ENCODE results near the gene MYCN.
"Not testable (repeated sequence)": the region's sequence is repeated elsewhere in the genome, so short reads cannot be mapped to it uniquely, and the experiment has no call there.

MYCN gene

DNA sequence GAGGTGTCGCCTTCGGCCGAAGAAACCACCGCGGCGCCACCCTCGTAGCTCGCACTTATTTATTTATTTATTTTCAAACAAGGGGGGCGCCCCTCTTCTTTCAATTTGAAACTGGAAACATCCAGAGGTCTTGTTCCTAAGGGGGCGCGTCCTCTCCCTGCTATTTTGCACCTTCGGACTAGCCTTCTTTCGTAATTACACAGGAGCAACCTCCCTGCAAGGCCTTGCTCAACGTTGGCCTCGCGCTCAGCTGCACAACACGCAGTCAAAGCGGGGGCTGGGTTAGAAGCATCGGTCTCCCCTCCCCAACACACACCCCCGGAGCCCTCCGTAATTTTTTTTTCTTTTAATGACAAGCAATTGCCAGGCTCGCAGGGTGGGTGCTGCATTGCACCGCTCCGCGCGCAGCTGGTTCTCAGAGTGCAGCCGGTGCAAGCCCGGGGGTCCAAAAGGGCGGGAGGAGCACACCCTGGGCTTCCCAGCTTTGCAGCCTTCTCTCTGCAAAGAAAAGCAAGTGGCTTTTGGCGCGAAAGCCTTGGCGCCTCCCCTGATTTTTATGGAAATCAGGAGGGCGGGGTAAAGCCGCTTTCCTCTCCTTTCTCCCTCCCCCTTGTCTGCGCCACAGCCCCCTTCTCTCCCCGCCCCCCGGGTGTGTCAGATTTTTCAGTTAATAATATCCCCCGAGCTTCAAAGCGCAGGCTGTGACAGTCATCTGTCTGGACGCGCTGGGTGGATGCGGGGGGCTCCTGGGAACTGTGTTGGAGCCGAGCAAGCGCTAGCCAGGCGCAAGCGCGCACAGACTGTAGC lies at the start of gene MYCN:
TSS of gene MYCN (plus strand) at position 697 of the 807 bp plus-strand sequence. CDS start 1,515 bp downstream, outside the sequence.
- FAIRE-seq (no peak), DNase-seq (ENCODE audit: low spot score) (peak; percentile 74)

DNA sequence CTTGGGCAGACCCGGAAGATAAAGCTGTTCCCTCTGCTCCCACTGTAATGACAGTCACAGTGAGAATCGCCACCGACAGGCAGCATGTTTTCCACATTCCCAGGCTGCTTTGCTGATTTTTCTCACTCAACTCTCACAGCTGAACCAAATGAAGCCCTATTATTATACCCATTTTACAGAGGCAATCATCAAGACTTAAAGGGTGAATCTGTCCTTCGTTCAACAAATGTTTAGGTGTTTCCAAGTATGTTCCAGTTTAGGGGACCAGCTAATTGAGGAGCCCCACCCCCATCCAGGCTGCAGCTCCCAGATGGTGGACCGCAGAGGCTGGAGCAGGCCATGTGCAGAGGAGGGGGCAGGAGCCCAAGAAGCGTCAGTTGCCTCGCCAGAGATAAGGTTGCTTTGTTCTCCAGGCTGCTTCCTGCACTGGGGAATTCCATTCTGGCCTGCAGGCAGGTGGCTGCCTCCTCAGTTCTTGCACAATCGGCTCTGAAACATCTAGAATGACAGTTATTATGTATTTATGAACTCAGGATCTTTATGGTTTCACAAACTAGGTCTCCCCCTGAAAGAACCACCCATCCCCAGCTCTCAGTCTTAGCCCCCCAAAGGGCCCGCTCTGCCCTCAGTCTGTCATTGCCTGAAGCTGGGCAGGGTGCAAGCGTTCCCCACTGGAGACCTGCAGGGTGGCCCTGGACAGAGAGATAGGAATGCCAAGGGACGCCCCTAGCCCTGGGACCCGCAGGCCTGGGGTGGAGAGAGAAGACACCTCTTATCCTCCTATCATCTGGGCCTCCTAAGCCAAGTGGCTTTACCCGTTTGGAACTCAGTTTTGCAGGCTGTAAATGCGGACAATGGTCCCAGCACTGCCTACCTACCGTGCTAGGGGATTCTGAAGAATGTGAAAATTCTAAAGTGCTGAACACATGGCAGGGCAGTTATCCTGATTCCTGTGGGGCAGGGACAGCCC lies 49.1 kb upstream of the MYCN start:
- FAIRE-seq, result no peak
- peak; percentile 61 for DNase-seq (ENCODE audit: low spot score)

DNA sequence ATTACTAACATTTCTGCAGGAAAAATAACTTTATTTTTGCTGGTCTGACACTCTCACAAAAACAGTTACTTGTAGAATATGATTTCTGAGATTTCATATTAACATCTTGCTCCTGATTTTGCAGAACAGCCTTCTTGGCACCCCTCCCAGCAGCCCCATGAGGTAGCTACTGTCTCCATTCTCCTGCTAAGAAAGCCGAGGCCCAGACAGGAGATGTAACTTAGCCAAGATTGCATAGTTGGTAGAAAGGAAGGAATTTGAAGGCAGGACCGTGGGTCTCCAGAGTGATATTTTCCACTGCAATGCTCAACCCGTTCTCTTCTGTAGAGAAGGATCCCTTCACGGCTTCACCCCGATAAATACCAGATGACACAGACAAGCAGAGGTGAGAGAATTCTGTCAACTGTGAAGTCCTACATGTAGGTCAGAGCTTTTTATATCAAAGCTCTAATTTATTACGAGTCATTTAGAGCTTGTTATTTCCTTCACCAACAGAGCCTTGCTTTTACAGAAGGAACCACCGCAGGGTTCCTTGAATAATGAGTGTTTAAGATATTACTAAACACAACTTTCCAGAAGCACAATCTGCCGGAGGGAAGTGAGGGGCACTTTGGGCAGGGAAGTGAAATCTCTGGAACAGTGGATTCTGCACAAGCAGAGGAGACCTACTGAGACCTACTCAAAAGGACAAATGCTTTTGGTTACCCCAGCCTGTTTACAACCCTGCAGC lies 48.0 kb upstream of the MYCN start:
- DNase-seq (ENCODE audit: low spot score) (no peak), FAIRE-seq (no peak)

DNA sequence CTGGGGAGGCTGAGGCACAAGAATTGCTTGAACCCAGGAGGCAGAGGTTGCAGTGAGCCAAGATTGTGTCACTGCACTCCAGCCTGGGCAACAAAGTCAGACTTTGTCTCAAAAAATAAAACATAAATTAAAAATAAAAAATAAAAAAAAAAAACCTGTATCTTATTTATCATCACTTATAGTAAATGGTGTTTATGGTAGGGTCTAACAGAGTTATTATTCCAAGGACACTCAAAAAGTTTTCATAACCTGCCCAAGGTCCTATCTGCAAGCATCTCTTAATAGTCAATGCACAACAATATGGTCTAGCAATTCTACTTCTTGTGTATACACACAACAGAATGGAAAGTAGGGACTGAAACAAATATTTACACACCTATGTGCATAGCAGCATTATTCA lies 47.3 kb upstream of the MYCN start:
- FAIRE-seq (no peak), DNase-seq (ENCODE audit: low spot score) (no peak)

DNA sequence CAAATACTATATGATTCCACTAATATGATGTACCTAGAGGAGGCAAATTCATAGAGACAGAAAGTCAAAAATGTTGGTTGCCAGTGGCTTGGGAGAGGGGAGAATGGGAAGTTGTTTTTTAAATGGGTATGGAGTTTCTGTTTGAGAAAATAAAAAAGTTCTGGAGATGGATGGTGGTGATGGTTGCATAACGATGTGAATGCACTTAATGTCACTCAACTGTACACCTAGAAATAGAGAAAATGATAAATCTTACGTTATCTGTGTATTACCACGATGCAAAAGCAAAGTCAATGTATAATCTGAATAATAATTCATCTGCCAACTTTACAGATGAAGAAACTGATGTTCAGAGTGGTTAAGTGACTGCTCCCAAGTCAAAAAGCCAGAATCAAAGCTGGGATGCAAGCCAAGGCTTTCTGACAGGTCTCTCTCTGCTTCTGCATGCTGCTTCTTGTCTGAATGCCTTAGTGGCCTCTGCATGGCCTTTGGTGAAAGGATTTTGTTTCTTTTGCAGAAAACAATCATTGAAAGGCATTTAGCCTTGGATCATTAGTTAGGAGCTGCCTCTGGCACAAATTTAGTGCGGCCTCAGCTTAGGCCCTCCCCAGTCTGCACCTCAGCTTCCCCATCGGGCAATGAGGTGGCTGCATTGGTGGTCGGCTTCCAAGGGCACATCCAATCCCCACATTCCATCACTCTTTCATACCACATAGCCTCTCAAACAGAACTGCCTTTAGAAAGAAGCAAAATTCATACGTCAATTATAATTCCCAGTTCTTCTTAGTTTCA lies 46.5 kb upstream of the MYCN start:
- FAIRE-seq (no peak), DNase-seq (ENCODE audit: low spot score) (no peak)

DNA sequence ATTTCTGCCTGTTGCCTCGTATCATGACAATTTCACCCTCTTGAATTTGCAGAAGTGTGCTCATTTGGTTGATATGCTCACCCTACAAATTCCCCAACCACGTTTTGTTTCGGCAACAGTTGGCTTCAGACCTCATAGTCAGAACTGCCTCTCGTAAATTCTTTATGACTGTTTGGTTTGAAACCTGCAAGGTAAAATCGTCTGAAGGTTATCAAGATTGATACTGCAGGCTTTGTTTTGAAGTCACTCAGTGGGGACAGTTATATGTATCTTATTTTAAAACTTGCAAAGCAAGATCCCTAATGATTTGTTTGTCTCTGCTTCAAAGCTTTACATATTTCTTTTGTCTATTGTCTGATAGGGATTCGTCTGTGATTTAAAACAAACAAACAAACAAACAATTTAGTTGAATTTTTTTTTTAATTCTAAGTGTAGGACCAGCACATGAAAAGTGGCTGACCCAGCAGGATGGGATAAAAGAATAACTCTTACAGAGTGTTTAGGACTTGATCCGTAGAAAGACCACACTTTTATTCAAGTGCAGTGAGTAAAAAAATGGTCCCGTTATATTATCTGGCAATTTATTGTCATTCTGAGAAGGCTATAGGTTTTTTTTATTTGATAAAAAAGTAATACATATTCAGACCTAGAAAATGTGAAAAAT lies 45.7 kb upstream of the MYCN start:
- no peak for DNase-seq (ENCODE audit: low spot score)
- peak; percentile 13 for FAIRE-seq

DNA sequence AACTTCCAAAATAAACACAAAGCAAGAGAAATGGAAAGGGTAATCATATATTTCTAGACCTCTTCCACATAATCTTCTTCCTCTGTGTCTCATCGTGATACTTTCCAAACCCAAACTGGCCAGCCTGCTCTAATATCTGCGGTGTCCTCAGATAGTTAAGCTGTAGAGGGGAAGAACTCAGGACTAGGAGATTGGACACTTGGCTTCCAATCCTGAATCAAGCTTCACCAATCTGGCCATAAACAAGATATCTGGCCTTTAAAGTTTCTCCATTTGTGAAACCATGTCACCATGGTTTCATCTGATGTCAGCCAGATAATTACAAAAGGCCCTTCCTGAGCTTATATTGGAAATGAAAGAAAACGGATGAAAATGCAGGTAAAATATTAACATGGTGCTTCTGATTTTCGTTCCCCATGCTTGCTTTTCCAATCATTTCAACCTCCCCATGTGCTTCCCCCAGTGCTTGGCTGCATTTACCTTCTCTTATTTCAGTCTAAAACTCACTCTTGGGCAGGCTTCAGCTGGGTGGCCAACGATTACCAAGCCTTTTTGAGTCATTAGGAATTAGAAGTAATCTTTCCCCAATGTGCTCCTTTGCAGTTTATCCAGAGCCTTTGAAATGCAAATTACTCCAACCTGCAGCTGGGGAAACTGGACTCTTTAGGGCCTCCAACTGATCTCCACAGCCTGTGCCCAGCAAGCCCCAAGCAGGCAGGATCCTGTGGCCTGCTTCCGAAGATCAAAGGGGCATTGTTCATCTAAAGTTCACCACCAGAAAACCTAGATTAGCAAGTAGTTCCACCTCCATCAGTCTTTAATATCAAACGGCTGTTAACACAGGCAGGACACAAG lies 44.5 kb upstream of the MYCN start:
- FAIRE-seq (no peak), DNase-seq (ENCODE audit: low spot score) (no peak)

DNA sequence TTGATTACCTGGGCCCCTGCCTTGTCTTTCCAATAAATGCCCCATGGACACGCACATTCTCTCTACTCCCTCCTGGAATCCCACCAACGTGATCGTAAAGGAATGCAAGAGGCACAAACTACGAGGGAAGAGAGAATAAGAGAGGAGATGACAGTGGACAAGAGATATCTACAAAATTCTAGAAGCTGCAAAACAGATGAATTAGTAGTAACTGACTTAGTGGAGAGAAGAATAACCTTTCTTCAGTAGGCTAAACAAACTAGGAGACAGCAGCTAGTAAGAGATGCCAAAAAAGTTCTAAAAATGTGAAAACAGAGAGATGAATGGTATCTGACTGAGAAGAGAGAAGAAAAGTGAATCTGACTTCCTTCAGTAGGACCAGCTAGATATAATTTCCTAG lies 43.5 kb upstream of the MYCN start:
- no peak for FAIRE-seq
- DNase-seq (ENCODE audit: low spot score), result no peak

DNA sequence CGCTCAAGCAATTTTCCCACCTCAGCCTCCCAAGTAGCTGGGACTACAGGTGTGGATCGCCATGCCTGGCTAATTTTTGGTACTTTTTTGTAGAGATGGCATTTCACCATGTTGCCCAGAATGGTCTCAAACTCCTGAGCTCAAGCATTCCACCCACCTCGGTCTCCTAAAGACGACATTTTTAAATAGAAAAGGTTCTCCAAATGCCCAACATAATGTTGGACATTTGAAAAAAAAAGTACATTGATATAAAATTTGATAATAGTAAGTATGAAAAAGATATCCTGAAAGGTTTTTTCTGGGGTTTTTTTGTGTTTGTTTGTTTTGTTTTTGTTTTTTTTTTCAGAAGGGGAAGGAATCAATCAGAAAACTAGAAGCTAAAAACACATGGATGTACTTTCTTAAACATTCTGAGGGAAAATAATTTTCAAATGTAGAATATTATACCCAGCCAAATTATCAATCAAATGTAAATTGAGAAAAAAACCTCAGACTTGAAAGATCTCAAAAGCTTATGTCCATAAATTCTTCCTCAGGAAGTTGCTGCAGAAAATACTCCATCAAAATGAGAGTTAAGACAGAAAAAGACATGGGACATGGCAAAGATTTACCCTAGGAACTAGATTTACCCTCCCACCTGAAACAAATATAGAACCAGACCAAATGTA lies 42.8 kb upstream of the MYCN start:
- FAIRE-seq (no peak), DNase-seq (ENCODE audit: low spot score) (no peak)

DNA sequence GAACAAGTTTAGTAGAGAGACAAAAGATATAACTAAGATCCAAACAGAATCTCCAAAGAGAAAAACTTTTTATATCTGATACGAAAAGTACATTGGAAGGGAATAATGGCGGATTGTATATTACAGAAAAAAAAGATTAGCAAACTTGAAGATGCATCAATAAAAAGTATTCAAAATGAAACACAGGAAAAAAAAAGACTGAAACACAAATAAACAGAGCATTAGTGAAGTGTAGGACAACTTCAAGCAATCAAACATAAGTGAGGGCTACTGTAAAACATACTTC lies 41.1 kb upstream of the MYCN start:
- no peak for FAIRE-seq
- DNase-seq (ENCODE audit: low spot score), result no peak

DNA sequence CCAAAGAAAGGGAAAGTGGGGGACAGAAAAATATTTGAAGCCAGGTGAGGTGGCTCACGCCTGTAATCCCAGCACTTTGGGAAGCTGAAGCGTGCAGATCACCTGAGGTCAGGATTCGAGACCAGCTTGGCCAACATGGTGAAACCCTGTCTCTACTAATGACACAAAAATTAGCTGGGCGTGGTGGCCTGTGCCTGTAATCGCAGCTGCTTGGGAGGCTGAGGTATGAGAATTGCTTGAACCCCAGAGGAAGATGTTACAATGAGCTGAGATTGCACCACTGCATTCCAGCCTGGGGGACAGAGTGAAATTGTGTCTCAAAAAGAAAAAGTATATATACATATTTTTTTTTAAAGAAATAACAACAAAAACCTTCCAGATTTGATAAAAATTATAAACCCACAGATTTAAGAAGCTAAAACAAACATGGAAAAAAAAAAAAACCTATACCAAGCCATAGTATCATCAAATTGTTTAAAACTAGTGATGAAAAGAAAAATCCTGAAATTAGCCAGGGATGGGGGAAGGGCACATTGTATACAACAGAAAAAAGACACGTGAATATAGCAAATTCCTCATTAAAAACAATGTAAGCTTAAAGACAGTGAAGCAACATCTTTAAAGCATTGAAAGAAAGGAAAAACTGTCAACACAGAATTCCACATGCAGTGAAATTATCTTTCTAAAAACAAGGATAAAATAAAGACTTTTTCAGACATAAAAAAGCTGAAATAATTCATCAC lies 40.4 kb upstream of the MYCN start:
- FAIRE-seq (no peak), DNase-seq (ENCODE audit: low spot score) (no peak)

DNA sequence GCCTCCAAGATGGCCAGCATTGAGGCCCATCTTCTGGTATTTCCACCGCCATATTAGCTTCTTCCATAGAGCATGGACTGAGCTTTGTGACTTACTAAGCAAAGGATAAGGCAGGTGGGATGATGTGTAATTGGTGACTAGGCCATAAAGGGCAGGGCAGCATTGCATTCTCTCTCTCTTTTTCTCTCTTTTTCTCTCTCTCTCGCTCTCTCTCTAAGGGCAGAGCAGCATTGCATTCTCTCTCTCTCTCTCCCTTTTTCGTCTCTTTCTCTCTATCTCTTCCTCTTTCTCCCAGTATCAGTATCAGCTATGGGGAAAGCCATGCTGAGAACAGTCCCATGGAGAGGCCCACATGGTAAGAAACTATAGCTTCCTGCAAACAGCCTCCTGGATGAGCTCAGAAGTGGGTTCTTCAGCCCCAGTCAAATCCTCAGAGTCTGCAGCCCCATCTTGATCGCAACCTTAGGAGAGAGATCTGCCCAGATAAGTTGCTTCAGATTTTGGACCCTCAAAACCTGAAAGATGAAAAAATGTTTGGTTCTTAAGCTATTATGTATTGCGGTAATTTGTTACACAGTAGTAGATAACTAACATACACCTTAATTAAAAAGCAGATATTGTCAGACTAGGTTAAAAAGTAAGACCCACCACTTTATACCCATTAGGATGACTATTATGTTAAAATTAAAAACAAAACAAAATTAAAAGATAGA lies 39.1 kb upstream of the MYCN start:
- no peak for FAIRE-seq
- DNase-seq (ENCODE audit: low spot score), result no peak

DNA sequence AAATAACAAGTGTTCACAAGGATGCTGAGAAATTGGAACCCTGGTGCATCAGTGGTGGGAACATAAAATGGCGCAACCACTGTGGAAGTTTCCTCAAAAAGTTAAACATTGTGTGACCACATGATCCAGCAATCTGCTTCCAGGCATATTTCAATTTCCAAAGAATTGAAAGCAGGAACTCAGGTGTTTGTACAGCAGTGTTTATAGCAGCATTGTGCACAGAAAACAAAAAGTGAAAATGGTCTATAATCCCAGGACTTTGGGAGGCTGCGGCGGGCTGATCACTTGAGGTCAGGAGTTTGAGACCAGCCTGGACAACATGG lies 38.6 kb upstream of the MYCN start:
- no peak for DNase-seq (ENCODE audit: low spot score)
- FAIRE-seq, result no peak

DNA sequence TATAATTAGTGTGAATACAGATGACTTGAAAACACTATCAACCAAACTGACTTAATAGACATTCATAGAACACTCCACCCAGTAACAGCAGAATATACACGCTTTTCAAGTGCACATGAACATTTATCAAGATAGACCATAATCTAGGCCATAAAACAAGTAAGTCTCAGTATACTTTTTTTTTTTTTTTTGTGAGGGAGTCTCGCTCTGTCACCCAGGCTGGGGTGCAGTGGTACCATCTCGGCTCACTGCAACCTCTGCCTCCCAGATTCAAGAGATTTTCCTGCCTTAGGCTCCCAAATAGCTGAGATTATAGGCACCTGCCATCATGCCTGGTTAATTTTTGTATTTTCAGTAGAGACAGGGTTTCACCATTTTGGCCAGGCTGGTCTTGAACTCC lies 36.4 kb upstream of the MYCN start:
- not testable (repeated sequence) for FAIRE-seq; DNase-seq (ENCODE audit: low spot score)

DNA sequence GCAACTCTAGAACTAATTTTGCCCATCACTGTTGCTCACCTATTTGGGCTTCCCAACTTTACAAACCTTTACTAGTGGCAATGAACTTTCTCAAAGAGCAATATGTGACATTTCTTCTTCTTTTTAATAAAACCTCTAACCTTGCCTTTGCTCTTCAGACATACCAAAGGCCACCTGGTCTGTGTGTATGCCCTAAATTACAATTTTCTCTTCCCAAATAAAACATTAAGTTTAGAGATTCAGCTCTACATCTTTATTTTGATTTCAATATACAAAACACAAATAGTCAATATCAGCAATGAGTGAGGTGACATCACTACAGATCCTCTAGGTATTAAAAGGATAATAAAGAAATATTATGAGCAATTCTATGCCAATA lies 35.1 kb upstream of the MYCN start:
- DNase-seq (ENCODE audit: low spot score) (no peak), FAIRE-seq (no peak)

DNA sequence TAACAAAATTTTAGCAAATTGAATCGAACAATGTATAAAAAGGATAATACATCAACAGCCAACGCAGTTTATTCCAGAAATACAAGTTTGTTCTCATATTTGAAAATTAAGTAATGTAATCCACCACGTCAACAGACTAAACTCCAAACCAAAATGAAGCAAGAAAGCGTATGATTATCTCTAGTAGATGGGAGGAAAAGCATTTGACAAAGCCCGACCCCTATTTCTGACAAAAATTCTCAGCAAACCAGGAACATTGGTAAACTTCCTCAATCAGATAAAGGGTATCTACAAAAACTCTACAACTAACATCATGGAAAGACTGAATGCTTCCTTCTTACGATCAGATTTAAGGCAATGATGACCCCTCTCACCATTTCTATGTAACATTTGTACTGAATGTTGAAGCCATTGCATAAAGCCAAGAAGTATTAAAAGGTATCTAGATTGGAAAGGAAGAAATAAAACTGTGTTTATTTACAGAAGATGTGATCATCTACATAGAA lies 34.3 kb upstream of the MYCN start:
- FAIRE-seq, result no peak
- DNase-seq (ENCODE audit: low spot score), result no peak

DNA sequence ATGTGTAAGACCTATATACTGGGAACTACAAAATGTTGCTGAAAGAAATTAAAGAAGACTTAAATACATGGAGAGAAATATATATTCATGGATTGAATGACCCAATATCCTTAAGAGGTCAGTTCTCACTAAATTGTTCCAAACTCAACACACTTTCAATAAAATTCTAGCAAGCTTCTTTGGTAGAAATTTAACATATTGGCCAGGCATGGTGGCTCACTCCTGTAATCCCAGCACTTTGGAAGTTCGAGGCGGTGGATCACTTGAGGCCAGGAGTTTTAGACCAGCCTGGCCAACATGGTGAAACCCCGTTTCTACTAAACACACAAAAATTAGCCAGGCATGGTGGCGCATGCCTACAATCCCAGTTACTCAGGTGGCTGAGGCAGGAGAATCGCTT lies 33.6 kb upstream of the MYCN start:
- no peak for FAIRE-seq

More for the DNA sequence above, 33.6 kb upstream of the MYCN start:
- no peak for DNase-seq (ENCODE audit: low spot score)

Data from urothelium cell line (cell line).